Subcutaneous adipose tissue (tissue), 4 donors: ENCODE results near the gene CPNE6. TPM values are rescaled to one million over a fixed set of nuclear protein-coding genes. Genes with fewer than 3 reads are reported as not detected.

Experiments
- CTCF ChIP-seq: fragments of 450-650 bp; IDR thresholded peaks from one replicate; pipeline ENCODE4 v1.5.1; 2016; ENCODE audit warnings: low read depth, mild to moderate bottlenecking, control low read depth, antibody characterized with exemption, moderate library complexity
- total RNA-seq, 4 donors: library from RNA; depleted of rRNA; stranded (reverse); fragments of >200 nt; gene quantifications; one replicate each; pipeline ENCODE4 v1.1.0, GENCODE V29; 2016

The CPNE6 gene
- total RNA-seq, 4 donors from 2014 or later: not detected

- no peak for TF ChIP-seq CTCF
These were observed 20.1 kb upstream of the CPNE6 start for GRCh38 chr14:24051176-24051788.

GRCh38 chr14:24051789-24052655, 19.3 kb upstream of the CPNE6 start, which contains the start of gene CARMIL3:
Gene CARMIL3 (plus strand): TSS chr14:24052009. CDS start chr14:24052154, 145 bp downstream.
- no peak for TF ChIP-seq CTCF

- TF ChIP-seq CTCF: no peak
These were observed 18.5 kb upstream of the CPNE6 start for GRCh38 chr14:24052656-24053547.

- TF ChIP-seq CTCF: no peak
These were observed 17.6 kb upstream of the CPNE6 start for GRCh38 chr14:24053548-24054323.

GRCh38 chr14:24054324-24054641, 17.1 kb upstream of the CPNE6 start:
- no peak for TF ChIP-seq CTCF

GRCh38 chr14:24054646-24055045, 16.7 kb upstream of the CPNE6 start:
- no peak for TF ChIP-seq CTCF
